HepG2 (cell line): ENCODE measurements around the gene SCUBE2. TPM values are rescaled to one million over a fixed set of nuclear protein-coding genes. Genes with fewer than 3 reads are reported as not detected.

Source experiments
- SCMH1 ChIP-seq: sonication (generic); formaldehyde crosslinking; IDR thresholded peaks from 2 replicates; pipeline ENCODE4 v1.9.0; 2021; ENCODE audit warnings: missing genetic modification reagents, mild to moderate bottlenecking, borderline replicate concordance
- TAF15 ChIP-seq: fragments of 200-400 bp; formaldehyde crosslinking; IDR thresholded peaks from one replicate; pipeline ENCODE4 v1.6.1; 2018; ENCODE audit warnings: mild to moderate bottlenecking, low read depth, low read length; ENCODE audit not compliant: poor library complexity, severe bottlenecking
- ZNF44 ChIP-seq: sonication (generic); formaldehyde crosslinking; IDR thresholded peaks from 2 replicates; pipeline ENCODE4 v1.5.1; 2020; ENCODE audit warnings: mild to moderate bottlenecking, missing genetic modification reagents
- microRNA-seq: library from miRNA; unstranded; fragments of <30 nt; microRNA quantifications from one replicate; pipeline ENCODE4, GENCODE V29; 2020
- polyA plus RNA-seq, 8 experiments: library from polyadenylated mRNA; depleted of rRNA in 3 of 8; stranded (reverse) in 7 of 8; unstranded in 1 of 8; fragments of >200 nt; fragmentation: Illumina TruSeq in 4 of 8; extraction: Trizol in 4 of 8; gene quantifications; 2 replicates each; pipeline versions ENCODE4 v1.2.1 to v1.2.3, GENCODE V29; 2011 to 2016; ENCODE audit warnings: low read depth in 4 of 8, missing spikeins in 1 of 8, mixed read lengths in 1 of 8; ENCODE audit not compliant: insufficient read depth in 1 of 8
- small RNA-seq, 3 experiments: library from RNA; depleted of rRNA; stranded (forward); fragments of <200 nt; gene quantifications; one replicate each; pipeline ENCODE3, GENCODE V24; 2012; ENCODE audit warnings: low read depth in 2 of 3, low replicate concordance in 1 of 3; ENCODE audit not compliant: insufficient read length in 3 of 3, insufficient read depth in 2 of 3
- total RNA-seq, 5 experiments: library from RNA; depleted of rRNA; stranded (reverse); fragments of >200 nt; fragmentation: Illumina TruSeq; extraction: Trizol; gene quantifications; 2 replicates each; pipeline ENCODE4 v1.2.3, GENCODE V29; 2016; ENCODE audit warnings: low read depth in 1 of 5

Gene SCUBE2
- total and polyA plus RNA-seq, 2 of the 13 experiments (the other 11 are each of a cell fraction or from before 2014, with no cell fraction given), result 0.09 TPM; not detected in 1

DNA sequence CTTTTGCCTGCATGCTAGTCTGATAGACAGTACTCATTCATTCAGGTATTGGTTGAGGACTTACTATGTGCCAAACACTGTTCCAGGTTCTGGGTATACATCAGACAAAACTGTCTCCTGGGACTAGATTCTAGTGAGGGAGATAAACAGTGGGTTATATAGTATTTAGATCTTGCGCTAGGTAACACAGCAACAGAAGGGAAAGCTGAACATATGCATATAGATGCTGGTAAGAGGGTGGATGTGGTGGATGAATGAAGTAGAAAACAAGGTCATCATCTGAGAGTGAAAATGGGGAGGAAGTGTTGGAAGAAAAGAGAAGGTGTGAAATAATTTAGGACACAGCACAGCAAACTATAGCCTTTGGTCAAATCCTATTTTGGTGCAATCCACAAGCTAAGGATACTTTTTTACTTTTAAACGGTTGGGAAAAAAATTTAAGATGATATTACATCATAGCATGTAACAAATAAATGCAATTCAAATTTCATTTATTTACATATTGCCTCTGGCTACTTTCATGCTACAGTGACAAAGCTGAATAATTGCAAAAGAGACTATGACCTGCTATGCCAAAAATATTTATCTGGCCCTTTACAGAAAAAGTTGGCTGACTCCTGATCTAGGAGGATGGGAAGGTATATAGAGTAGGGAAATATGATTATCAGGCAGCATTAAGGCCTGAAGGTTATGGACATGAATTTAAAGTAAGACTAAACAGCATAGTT is 120.0 kb downstream of the SCUBE2 start (continued):
- TF ChIP-seq TAF15 (no peak), ZNF44 (CRISPR knock-in tag) (no peak), SCMH1 (CRISPR knock-in tag) (no peak)

Small RNA genes within 50 kb of the gene (microRNA-seq; reads per million reads assigned to microRNA genes)
- gene MIR5691, result not detected

Small RNA genes within 50 kb of the gene (small RNA-seq; reads per million reads assigned to genes)
- gene MIR5691, result 0 reads per million in 3 experiments

Other genes starting within 250 kb of the SCUBE2 start
- 20.3 and 21.6 TPM in 2 replicates for gene AKIP1, start 180.4 kb downstream of the SCUBE2 start, total RNA-seq (2016; rRNA removed; fragmentation: Illumina TruSeq; extraction: Trizol)
- gene AKIP1, start 180.4 kb downstream of the SCUBE2 start, polyA plus RNA-seq (2011; rRNA removed), result 10.0 and 11.8 TPM in 2 replicates
- gene C11orf16, start 158.7 kb downstream of the SCUBE2 start, total RNA-seq (2016; rRNA removed; fragmentation: Illumina TruSeq; extraction: Trizol), result not detected in 2 replicates
- not detected in 2 replicates for gene C11orf16, start 158.7 kb downstream of the SCUBE2 start, polyA plus RNA-seq (2011; rRNA removed)
- not detected in 2 replicates for gene ASCL3, start 148.6 kb downstream of the SCUBE2 start, total RNA-seq (2016; rRNA removed; fragmentation: Illumina TruSeq; extraction: Trizol)
- not detected in 2 replicates for gene ASCL3, start 148.6 kb downstream of the SCUBE2 start, polyA plus RNA-seq (2011; rRNA removed)
- gene TMEM9B, start 127.2 kb downstream of the SCUBE2 start, total RNA-seq (2016; rRNA removed; fragmentation: Illumina TruSeq; extraction: Trizol), result 17.4 and 20.8 TPM in 2 replicates
- 12.3 and 12.4 TPM in 2 replicates for gene TMEM9B, start 127.2 kb downstream of the SCUBE2 start, polyA plus RNA-seq (2011; rRNA removed)
- 0.07 and 0.24 TPM in 2 replicates for gene NRIP3, start 87.6 kb downstream of the SCUBE2 start, total RNA-seq (2016; rRNA removed; fragmentation: Illumina TruSeq; extraction: Trizol)
- gene NRIP3, start 87.6 kb downstream of the SCUBE2 start, polyA plus RNA-seq (2011; rRNA removed), result 0.03 and 0.04 TPM in 2 replicates
- gene DENND5A, start 173.8 kb upstream of the SCUBE2 start, total RNA-seq (2016; rRNA removed; fragmentation: Illumina TruSeq; extraction: Trizol), result 57.7 and 63.3 TPM in 2 replicates
- gene DENND5A, start 173.8 kb upstream of the SCUBE2 start, polyA plus RNA-seq (2011; rRNA removed), result 145 and 158 TPM in 2 replicates
- 18.8 and 36.8 TPM in 2 replicates for gene TMEM41B, start 223.0 kb upstream of the SCUBE2 start, total RNA-seq (2016; rRNA removed; fragmentation: Illumina TruSeq; extraction: Trizol)
- 48.1 and 48.4 TPM in 2 replicates for gene TMEM41B, start 223.0 kb upstream of the SCUBE2 start, polyA plus RNA-seq (2011; rRNA removed)